Cardiac septum (tissue), 1 donor: ENCODE data around the gene ANGPT4. TPM values are rescaled to one million over a fixed set of nuclear protein-coding genes. Genes with fewer than 3 reads are reported as not detected.

Experiments used
- DNase-seq: peaks from one replicate; pipeline ENCODE4 v3.0.0-alpha.2; 2020; ENCODE audit warnings: low spot score
- intact Hi-C: fragments of 100-400 bp; cut with DNase I; formaldehyde crosslinking; loops from one replicate; pipeline ENCODE4 v1.14.0; 2022
- total RNA-seq: library from RNA; stranded (reverse); fragmentation: NEBNext Ultra II Directional; extraction: Animal tissue kit (Norgen Biotek cat#: 25700); gene quantifications from one replicate; pipeline ENCODE4 v1.2.1, GENCODE V29; 2021
- donor health status: DM: no; HTN: no; CAD: no.

The ANGPT4 gene
- total RNA-seq, 1 donor from 2014 or later = not detected

DNA sequence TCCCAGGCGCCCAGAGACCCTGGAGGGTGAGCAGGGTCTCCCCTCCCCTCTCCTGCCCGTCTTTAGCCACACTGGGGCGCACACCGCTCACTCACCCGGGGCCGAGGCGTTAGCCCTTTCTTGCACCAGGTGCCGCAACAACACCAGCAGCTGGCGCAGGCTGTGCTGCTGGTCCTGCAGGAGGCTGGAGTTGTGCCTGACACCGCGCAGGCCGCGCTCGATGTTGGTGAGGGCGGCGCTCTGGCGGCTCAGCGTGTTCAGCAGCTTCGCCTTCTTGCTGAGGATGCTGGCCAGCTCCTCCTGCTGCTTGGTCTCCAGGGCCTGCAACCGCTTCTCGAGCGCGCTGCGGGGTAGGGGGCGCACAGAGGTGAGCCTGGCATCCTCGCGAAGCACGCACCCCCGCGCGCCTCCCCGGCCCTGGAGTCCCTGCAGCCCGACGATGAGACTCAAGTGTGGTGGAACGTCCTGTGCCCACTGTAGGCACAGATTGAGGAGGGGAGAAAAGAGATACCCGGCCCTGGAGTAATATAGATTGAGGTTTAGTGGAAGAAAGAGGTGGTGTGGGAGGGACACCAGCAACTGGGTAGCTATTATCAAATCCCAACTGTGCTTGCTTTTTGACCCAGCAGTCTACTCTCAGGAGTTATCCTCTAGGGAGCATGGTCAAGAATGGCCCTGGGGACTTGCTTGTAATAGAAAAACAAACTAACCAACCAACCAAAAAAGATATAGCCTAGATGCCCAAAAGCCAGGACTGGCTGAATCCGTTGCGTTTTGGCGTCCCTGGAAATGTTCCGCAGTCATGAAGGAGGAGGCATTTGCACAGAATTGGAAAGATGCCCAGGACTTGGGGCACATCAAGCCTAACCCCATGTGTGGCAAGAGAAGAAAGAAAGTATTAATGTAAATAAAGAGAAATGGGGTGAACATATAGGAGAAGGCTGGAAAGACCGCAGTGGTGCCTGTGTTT lies 30.9 kb downstream of the ANGPT4 start:
- intact Hi-C loops = no loop called here
- DNase-seq = no peak

DNA sequence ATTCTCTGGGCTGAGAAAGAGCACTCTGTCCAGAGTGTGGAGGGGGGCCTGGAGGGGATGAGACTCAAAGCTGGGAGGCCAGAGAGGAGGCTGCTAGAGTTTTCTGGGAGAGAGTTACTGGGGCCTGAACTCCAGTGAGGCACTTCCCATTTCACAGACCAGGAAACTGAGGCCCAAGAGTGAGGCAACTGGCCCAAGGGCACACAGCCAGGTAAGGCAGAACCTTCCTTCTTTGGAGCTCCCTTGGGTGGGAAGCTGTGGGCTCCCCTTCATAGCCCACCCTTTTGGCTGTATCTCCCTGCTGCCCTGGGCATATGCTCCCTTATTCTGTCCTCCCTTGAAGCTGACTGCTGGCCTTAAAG lies 34.4 kb downstream of the ANGPT4 start:
- no peak for DNase-seq
- intact Hi-C loops = no loop called here

DNA sequence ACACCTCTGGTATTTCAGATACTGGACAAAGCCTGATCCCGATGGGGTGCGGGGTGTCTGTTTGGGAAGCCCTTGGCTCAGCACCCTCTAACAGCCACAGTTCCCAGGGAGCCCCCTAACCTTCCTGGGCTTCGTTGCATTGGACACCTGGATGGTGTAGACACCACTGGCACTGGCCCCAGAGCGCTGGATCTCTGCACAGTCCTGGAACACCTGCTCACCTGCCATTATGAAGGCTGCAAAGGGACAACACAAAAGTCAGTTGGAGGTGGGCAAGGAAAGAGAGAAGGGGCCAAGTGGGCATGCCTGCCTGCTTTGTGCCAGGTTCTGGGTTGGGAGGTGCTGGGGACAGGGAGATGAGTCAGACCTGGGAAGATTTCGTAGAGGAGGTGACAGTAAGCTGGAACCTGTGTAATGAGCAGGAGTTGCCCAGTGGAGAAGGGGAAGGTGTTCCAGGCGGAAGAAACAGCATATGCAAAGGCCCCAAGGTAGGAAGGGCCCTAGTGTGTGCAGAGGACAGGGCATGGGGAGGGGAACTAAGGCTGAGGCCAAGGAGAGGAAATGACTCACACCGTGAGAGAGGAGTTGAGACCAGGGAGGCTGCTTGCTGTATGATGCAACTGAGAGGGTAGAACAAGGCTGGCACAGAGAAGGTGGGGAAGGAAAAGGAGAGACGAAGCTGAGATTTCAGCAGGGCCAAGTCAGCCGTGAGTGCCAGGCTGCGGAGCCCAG lies 34.9 kb downstream of the ANGPT4 start:
- intact Hi-C loops = no loop called here
- DNase-seq = no peak

DNA sequence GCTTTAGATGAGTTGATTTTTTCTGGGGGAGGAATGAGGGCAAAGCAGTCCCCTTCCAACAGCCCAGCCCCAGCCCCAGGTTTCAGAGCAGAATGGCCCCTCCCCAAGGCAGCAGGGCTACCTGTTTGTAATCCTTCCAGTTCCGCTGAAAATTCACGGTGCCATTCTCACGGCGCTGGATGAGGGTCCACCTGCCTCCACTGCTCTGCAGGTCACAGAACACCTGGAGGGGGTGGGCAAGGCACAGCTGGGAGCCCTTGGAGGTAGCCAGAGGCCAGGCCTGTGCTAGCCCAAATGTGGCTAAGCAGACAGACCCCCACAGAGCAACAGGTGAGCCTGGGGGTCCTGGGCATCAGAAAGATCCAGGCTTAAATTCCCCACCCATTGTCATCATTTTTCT lies 36.5 kb downstream of the ANGPT4 start:
- intact Hi-C loops = no loop called here

DNA sequence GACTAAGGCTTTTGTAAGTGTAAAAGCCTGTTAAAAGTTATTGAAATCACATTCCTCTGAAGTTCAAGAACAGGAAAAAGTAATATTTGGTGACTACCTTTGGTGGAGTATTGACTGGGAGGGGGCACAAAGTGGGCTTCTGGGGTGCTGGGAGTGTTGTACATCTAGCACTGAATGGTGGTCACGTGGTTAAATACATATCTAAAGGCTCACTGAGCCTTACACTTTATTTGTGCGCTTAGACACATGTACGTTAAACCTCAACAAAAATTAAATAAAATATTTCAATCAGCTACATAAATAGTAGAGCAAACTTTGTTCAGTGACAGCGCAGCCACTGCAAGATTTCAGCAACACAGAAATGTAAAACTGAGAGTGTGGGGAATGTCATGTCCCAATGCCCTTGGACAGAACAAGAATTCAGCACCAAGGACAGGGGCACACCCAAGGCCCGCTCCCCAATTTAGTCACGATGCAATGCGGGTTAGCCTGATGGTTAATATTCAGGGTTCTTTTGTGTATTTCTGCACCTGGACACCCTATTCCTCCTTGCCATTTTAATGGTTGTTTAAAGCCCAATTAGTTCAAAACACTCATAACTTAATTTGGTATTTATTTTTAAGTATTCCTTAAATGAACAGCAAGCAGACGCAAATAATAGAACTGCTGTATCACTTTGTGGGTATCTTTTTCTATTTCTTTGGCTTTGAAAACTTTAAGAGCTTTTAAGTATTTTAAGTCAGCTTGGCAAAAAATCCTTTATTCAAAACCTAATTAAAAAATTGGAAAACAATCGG lies 37.4 kb downstream of the ANGPT4 start:
- intact Hi-C loops = no loop called here
- no peak for DNase-seq

More for the DNA sequence above, 36.5 kb downstream of the ANGPT4 start:
- no peak for DNase-seq

DNA sequence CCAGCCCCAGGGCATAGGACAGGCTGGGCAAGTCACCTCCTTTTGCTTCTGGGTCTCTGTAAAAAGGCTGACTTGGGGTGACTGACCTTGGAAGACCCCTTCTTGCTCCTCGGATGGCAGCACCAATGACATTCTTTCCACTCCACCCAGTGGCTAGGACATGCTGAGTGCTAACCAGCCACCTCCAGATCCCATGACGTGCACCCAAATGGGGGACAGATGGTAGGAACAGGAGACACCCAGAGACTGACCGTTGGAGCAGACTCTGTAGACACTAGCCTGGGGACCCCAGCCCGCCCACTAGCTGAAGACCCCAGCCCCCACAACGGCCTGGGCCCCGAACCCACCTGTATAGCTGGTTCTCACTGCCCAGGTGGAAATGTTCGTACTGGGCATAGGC lies 38.3 kb downstream of the ANGPT4 start:
- intact Hi-C loops = no loop called here
- no peak for DNase-seq

DNA sequence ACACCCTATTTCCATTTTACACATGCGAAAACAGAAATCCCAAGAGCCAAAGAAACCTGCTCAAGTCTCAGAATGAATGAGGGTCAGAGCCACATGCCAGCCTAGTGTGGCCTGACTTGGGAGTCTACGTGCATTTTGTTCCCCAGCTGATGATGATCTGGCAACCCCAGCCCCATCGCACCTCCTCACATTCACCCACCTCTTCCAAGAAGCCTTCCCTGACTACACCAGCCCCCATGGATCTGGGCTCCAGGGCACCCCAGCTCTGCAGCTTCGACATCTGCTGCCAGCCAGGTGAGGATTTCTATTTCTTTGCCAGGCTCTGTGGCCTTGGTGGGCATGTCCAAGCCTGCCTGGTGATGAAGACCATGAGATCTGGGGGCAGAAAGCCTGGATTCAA lies 41.0 kb downstream of the ANGPT4 start:
- intact Hi-C loops = no loop called here
- DNase-seq = no peak

DNA sequence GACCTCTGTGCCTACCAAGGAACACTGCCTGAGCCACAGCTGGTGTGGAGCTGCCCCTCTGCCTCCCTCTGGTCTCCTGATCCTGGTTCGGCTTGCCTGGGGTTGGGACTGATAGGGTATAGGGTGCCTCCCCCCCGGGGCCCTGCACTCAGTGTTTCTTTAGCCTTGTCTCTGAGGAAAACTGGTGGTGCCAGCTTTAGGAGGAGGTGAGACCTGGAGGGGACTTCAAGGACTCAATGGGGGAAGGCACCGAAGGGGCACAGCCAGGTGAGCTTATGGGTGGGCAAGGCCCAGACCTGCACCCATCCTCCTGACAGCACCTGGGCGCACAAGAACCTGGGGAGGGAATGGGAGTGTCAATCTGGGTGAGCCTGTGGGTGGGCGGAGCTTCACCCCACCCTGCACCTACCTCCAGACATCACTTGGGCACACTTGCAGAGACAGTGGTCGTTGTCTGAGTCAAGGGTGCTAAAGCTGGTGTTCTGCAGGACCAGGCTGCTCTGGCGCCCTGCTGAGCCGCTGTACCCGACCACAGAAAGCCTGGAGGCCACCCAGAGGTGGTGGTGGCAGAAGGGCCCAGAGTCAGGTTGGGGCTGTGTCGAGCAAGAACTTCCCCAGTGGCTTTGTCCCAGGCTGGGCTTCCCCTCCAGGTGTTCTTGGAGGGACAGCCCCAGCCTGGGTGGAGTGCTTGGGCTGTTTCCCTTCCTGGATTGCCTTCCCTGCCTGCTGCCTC lies 42.1 kb downstream of the ANGPT4 start:
- no peak for DNase-seq
- intact Hi-C loops = no loop called here

DNA sequence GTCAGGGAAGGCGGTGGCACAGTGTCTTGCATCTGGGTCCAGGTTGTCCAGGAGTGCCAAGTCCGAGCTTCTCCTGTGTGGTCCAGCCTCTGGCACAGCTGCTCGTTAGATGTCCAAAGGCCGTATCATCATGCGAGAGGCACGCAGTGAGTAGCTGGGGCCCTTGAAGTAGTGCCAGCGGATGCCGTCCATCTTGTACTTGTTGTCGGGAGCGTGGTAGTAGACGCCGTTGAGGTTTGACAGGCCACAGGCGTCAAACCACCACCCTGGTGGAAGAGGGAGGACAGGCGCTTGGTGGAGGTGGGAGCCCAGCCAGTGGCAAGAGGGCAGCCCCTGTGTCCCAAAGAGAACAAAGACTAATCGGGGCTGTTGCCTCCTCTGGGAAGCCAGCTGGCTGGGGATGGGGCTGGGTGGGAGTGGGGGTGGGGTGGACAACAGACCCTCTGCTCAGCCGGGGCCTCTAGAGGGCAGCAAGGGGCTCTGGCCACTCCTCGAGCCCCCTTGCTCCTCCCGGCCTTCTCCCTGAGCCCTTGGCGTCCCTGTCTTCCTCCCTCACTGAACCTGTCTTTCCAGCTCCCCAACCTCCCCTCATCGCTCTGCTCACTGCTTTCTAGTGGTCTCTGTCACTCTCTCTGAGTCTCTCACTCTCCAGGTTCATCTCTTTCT lies 43.1 kb downstream of the ANGPT4 start:
- no peak for DNase-seq
- intact Hi-C loops = no loop called here

DNA sequence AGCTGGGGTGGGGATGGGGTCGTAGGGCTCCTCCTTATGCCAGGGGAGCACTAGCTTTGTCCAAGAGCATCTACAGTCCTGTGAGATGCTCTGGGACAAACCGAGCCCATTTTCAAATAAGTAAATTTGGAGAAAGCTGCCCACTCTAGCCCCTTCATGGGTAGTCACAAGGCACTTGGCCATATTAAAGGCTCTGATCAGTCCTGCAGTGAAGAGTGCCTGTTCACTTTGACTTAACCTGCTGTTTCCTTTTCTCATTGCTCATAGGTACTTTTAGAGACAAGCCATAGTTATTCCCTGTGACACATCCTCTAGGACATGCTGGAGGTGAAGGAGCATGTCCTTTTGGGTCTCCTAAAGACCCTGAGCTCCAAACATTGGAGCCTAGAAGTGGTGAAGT lies 44.2 kb downstream of the ANGPT4 start:
- no peak for DNase-seq

DNA sequence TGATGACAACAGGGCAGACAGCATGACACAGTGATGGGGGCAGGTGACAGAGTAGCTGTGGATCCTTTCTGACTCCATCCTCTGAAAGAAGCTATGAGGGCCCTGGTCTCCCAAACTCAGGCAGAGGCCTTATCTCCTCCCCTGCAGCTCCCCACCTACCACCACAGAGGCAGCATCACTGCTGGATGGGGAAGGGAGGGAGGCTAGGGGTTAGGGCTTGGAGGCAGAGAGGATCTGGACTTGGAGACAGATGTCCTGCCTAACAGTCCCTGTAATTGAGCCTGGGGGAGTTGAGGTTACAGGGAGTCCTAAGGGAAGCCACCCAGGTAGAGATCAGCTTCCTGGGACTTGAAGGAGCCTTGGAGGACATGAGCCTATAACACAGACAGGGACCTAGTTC lies 44.7 kb downstream of the ANGPT4 start:
- DNase-seq = no peak
- intact Hi-C loops = no loop called here

More for the DNA sequence above, 44.2 kb downstream of the ANGPT4 start:
- intact Hi-C loops = no loop called here

DNA sequence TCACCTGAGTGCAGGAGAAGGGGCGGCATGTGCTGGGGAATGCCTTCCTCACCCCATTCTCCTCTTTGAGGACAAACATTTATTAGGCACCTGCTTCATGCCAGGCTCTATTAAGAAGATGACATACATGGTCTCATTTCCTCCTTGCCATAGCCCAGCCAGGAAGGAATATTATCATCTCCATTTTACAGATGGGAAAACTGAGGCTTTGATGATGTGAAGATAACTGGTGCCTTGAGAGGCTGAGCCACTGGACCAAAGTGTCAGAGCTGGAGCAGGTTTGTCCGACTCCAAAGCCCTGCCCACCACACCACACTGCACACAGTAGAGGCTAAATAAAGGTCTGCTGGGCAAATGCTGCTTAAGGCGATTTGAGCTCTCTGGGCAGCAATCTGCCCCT lies 45.4 kb downstream of the ANGPT4 start:
- intact Hi-C loops = no loop called here
- DNase-seq = no peak

DNA sequence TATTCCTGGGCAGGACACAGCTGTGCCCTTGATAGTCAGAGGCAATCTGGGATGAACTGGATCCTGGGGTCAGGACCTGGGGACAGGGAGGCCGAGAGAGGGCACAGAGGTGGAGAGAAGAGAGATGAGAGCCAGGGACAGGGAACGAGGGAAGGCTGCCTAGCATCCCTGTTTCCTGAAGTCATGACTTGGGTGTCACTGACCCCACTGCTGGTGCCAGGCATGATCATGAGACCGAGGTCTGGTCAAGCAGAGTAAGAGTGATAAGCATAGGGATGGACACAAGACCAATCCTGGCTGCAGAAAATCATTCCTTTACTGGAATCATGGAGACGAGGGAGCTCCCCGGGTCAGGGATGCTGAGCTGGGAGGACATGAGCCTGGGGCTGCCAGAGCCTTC lies 46.5 kb downstream of the ANGPT4 start:
- intact Hi-C loops = no loop called here
- no peak for DNase-seq

DNA sequence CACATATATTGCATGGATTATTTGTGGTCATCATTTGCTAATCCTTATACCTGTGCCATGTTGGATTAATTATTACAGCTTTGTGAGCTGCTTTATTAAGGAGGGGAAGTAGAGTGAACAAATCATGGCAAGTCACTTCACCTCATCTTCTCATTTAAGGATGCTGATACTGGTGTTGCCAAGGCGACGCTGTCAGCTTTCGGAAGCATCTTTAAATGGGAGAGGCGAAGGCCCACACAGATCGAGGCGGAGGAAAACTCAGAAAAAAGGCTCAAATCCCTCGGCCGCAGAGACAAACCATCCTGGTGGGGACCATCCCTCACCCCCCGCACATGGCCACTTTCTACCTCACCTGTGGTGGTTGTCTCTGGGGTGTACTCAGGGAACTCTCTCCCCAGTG lies 47.9 kb downstream of the ANGPT4 start:
- no peak for DNase-seq
- intact Hi-C loops = no loop called here

DNA sequence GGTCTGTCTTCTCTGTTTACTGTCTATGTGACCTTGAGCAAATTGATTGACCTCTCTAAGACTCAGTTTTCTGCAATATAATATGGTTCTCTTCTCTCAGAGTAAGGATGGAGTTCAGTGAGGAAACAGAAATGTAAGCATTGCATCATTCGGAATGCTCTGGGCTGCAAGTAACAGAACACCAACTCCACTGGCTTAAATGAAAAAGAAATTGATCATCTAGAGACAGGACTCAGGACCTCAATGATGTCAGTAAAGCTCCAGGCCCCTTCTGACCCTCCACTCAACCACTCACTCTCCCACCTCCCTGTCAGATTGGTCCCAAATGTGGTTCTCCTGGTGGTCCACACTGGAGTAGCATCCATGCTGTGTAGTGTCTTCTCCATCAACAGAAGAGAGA lies 50.7 kb downstream of the ANGPT4 start:
- intact Hi-C loops = no loop called here
- no peak for DNase-seq

DNA sequence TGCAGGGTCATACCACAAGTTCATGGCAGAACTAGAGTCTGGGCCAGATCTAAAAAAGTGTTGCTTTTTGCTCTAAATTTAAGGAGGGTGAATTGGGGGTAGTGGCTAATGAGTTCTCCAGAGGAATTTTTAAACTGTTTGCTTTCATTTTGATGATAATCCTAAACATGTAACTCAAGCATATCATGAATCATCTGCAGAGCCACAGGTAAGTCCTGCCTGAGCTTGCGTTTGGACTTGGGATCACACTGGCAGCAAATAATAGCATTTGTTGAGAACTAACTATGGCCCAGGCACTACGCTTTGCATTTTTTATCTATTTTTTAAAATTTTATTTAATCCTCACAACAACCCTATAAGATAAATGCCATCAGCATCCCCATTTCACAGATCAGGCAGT lies 55.2 kb downstream of the ANGPT4 start:
- no peak for DNase-seq
- intact Hi-C loops = no loop called here

DNA sequence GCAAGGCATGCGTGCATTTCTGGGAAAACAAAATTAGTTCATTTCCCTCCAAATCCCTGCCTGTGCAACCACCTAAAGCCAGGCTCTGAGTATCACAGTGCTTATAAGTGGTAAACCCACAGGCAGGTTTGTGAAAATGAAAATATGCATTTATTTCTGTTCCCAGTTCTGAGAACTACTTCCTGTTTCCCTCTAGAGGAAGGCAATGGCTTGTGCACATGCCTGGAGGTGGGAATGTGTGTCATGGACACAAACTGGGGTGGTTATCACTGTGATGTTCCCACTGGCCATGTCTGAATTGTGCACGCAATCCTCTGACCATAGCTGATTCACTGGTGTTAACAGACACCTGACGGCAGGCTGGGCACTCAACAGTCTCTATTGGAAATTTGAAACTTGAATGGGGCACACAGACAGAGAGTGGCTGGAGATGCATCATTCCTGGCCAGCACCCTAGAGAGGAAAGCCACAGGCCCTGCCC lies 56.3 kb downstream of the ANGPT4 start:
- intact Hi-C loops = no loop called here

DNA sequence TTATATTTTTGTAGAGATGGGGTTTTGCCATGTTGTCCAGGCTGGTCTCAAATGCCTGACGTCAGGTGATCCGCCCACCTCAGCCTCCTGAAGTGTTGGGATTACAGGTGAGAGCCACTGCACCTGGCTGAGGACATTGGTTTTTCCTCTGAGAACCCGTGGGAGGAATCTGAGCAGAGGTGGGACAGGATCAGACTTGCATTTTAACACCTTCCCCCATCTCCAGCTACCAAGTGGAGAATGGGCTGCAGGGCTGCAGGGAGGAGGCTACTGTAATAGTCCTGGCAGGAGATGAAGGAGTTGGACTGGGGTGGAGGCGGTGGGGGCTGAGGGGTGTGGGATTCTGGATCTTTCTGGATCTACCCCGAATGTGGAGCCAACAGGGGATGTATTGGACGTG lies 58.1 kb downstream of the ANGPT4 start:
- intact Hi-C loops = no loop called here
- DNase-seq = no peak

More for the DNA sequence above, 56.3 kb downstream of the ANGPT4 start:
- no peak for DNase-seq

DNA sequence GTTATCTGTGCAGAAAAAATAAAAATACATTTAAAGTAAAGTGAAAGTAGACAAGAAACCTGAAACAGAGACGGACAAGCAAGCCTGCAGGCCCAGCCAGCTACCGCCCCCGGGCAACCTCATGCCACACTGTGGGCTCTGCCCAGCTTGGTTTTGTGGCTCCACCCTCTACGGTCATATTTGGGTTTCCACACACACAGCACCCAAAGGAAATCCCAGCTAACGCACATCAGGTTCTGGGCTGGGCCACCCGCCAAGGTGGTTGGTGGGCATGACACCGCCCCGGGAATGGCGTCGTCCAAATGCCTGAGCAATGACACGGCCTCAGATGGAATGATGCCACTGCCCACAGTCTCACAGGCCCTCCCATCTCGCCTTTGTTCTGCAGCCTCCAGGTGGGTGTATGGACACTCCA lies 59.8 kb downstream of the ANGPT4 start:
- no peak for DNase-seq
- intact Hi-C loops = no loop called here
